ENCODE results near the gene CKS1B.

Gene CKS1B

GRCh38 chr1:154945962-154946850 lies 28.3 kb upstream of the CKS1B start:
- no peak for TF ChIP-seq NFIC (IDR thresholded peaks at IDR 0.05)
- TF ChIP-seq CREB1 (IDR thresholded peaks at IDR 0.05; ENCODE audit: low read depth): no peak
- no peak for TF ChIP-seq RAD21 (IDR thresholded peaks at IDR 0.05; ENCODE audit: low read depth)
- no peak for TF ChIP-seq EGR1 (IDR thresholded peaks at IDR 0.05)

GRCh38 chr1:154948079-154948478 lies 26.4 kb upstream of the CKS1B start:
- no peak for TF ChIP-seq YY1 (IDR thresholded peaks at IDR 0.05; ENCODE audit: low read depth)
- TF ChIP-seq REST (IDR thresholded peaks at IDR 0.05; ENCODE audit: low read depth): no peak
- no peak for TF ChIP-seq EGR1 (IDR thresholded peaks at IDR 0.05)
- TF ChIP-seq CREB1 (IDR thresholded peaks at IDR 0.05; ENCODE audit: low read depth): no peak
- TF ChIP-seq USF1 (IDR thresholded peaks at IDR 0.05): no peak
- no peak for TF ChIP-seq TEAD4 (IDR thresholded peaks at IDR 0.05)
- TF ChIP-seq RAD21 (IDR thresholded peaks at IDR 0.05; ENCODE audit: low read depth): no peak
- TF ChIP-seq TAF1 (IDR thresholded peaks at IDR 0.05; ENCODE audit: low read depth): no peak
- no peak for TF ChIP-seq TCF12 (IDR thresholded peaks at IDR 0.05; ENCODE audit: low read depth)
- no peak for TF ChIP-seq NFIC (IDR thresholded peaks at IDR 0.05)
- TF ChIP-seq EP300 (IDR thresholded peaks at IDR 0.05; ENCODE audit: borderline replicate concordance): no peak
- no peak for TF ChIP-seq MAX (IDR thresholded peaks at IDR 0.05)
- TF ChIP-seq ZBTB7A (IDR thresholded peaks at IDR 0.05; ENCODE audit: low read depth): no peak

GRCh38 chr1:154951901-154952657 lies 22.4 kb upstream of the CKS1B start:
- TF ChIP-seq EGR1 (IDR thresholded peaks at IDR 0.05) (no peak), NFIC (IDR thresholded peaks at IDR 0.05) (no peak), RAD21 (IDR thresholded peaks at IDR 0.05; ENCODE audit: low read depth) (no peak), YY1 (IDR thresholded peaks at IDR 0.05; ENCODE audit: low read depth) (no peak), REST (IDR thresholded peaks at IDR 0.05; ENCODE audit: low read depth) (no peak), TCF12 (IDR thresholded peaks at IDR 0.05; ENCODE audit: low read depth) (no peak), FOXM1 (IDR thresholded peaks at IDR 0.05; ENCODE audit: borderline replicate concordance, low read depth) (no peak), USF1 (IDR thresholded peaks at IDR 0.05) (no peak), TEAD4 (IDR thresholded peaks at IDR 0.05) (no peak), TAF1 (IDR thresholded peaks at IDR 0.05; ENCODE audit: low read depth) (no peak), CREB1 (IDR thresholded peaks at IDR 0.05; ENCODE audit: low read depth) (no peak), CEBPB (IDR thresholded peaks at IDR 0.05) (no peak), MAX (IDR thresholded peaks at IDR 0.05) (no peak), EP300 (IDR thresholded peaks at IDR 0.05; ENCODE audit: borderline replicate concordance) (no peak)

GRCh38 chr1:154952664-154953063 lies 21.8 kb upstream of the CKS1B start:
- no peak for TF ChIP-seq TCF12 (IDR thresholded peaks at IDR 0.05; ENCODE audit: low read depth)
- no peak for TF ChIP-seq NFIC (IDR thresholded peaks at IDR 0.05)
- no peak for TF ChIP-seq MAX (IDR thresholded peaks at IDR 0.05)
- no peak for TF ChIP-seq CREB1 (IDR thresholded peaks at IDR 0.05; ENCODE audit: low read depth)
- no peak for TF ChIP-seq EP300 (IDR thresholded peaks at IDR 0.05; ENCODE audit: borderline replicate concordance)
- TF ChIP-seq USF1 (IDR thresholded peaks at IDR 0.05): no peak
- no peak for TF ChIP-seq REST (IDR thresholded peaks at IDR 0.05; ENCODE audit: low read depth)
- TF ChIP-seq CEBPB (IDR thresholded peaks at IDR 0.05): no peak
- no peak for TF ChIP-seq RAD21 (IDR thresholded peaks at IDR 0.05; ENCODE audit: low read depth)
- no peak for TF ChIP-seq EGR1 (IDR thresholded peaks at IDR 0.05)
- no peak for TF ChIP-seq FOXM1 (IDR thresholded peaks at IDR 0.05; ENCODE audit: borderline replicate concordance, low read depth)
